GM18858 (cell line): ENCODE data around the gene PIBF1.
"Not testable (repeated sequence)": the region's sequence is repeated elsewhere in the genome, so short reads cannot be mapped to it uniquely, and the experiment has no call there.

Experiments
- ATAC-seq: cut with Tn5 transposase; IDR thresholded peaks from one replicate; pipeline ENCODE4 v1.9.1; 2021; ENCODE audit not compliant: unreplicated experiment

The PIBF1 gene

GRCh38 chr13:72896869-72897268 lies 114.9 kb downstream of the PIBF1 start:
- no peak for ATAC-seq

GRCh38 chr13:72901546-72901945 lies 119.6 kb downstream of the PIBF1 start:
- not testable (repeated sequence) for ATAC-seq

- ATAC-seq: no peak
Measured at GRCh38 chr13:72908416-72908815, 126.5 kb downstream of the PIBF1 start.

GRCh38 chr13:72911981-72912380 lies 130.0 kb downstream of the PIBF1 start:
- no peak for ATAC-seq

- no peak for ATAC-seq
Measured at GRCh38 chr13:72920097-72920496, 138.2 kb downstream of the PIBF1 start.

- no peak for ATAC-seq
Measured at GRCh38 chr13:72931311-72931710, 149.4 kb downstream of the PIBF1 start.

GRCh38 chr13:72932250-72932649 lies 150.3 kb downstream of the PIBF1 start:
- ATAC-seq: no peak

GRCh38 chr13:72946267-72946666 lies 164.3 kb downstream of the PIBF1 start:
- not testable (repeated sequence) for ATAC-seq

- ATAC-seq: no peak
Measured at GRCh38 chr13:72952529-72953141, 170.7 kb downstream of the PIBF1 start.

GRCh38 chr13:72953391-72953965 lies 171.5 kb downstream of the PIBF1 start:
- no peak for ATAC-seq

GRCh38 chr13:72959643-72960042 lies 177.7 kb downstream of the PIBF1 start:
- ATAC-seq: no peak

- no peak for ATAC-seq
Measured at GRCh38 chr13:72960114-72960513, 178.2 kb downstream of the PIBF1 start.

GRCh38 chr13:72960541-72960940 lies 178.6 kb downstream of the PIBF1 start:
- ATAC-seq: no peak

GRCh38 chr13:72963762-72964161 lies 181.8 kb downstream of the PIBF1 start:
- peak; percentile 92 for ATAC-seq

- ATAC-seq: no peak
Measured at GRCh38 chr13:72970301-72970880, 188.5 kb downstream of the PIBF1 start.

GRCh38 chr13:72970956-72971355 lies 189.0 kb downstream of the PIBF1 start:
- no peak for ATAC-seq

GRCh38 chr13:72973234-72973633 lies 191.3 kb downstream of the PIBF1 start:
- no peak for ATAC-seq

GRCh38 chr13:72983085-72983768 lies 201.3 kb downstream of the PIBF1 start:
- no peak for ATAC-seq

- ATAC-seq: no peak
Measured at GRCh38 chr13:72985610-72986009, 203.7 kb downstream of the PIBF1 start.

GRCh38 chr13:72986197-72986596 lies 204.3 kb downstream of the PIBF1 start:
- ATAC-seq: no peak

GRCh38 chr13:72990953-72991352 lies 209.0 kb downstream of the PIBF1 start:
- ATAC-seq: no peak

GRCh38 chr13:72998012-72998411 lies 216.1 kb downstream of the PIBF1 start:
- ATAC-seq: no peak
